Activated T-helper 2 cell treated with anti-CD3 and anti-CD28 coated beads, Interferon-gamma antibody, Interleukin-2, Interleukin-4, amounts not matched to agents 10 μg/mL and 5 μg/mL and 100 μg/mL, durations not matched to agents 14 hours and 24 hours and 36 hours (primary cell): Measurements from ENCODE around the gene KIF26A. TPM values are rescaled to one million over a fixed set of nuclear protein-coding genes. Genes with fewer than 3 reads are reported as not detected.

Experiments used
- DNase-seq: peaks from one replicate; pipeline ENCODE4 v3.0.0; 2021; ENCODE audit warnings: low spot score
- H3K27ac Mint-ChIP-seq: one replicate; pipeline ENCODE4 v1.8.0; 2021; ENCODE audit warnings: mixed read lengths
- H3K27me3 Mint-ChIP-seq: one replicate; pipeline ENCODE4 v1.8.0; 2021; ENCODE audit warnings: low read depth, mixed read lengths
- H3K36me3 Mint-ChIP-seq: one replicate; pipeline ENCODE4 v1.8.0; 2021; ENCODE audit warnings: low read depth, mixed read lengths
- H3K4me1 Mint-ChIP-seq: one replicate; pipeline ENCODE4 v1.8.0; 2021; ENCODE audit warnings: low read depth, mixed read lengths
- H3K4me3 Mint-ChIP-seq: one replicate; pipeline ENCODE4 v1.8.0; 2021; ENCODE audit warnings: low read depth, mild to moderate bottlenecking, moderate library complexity, mixed read lengths
- H3K9me3 Mint-ChIP-seq: one replicate; pipeline ENCODE4 v1.8.0; 2021; ENCODE audit warnings: mixed read lengths
- intact Hi-C: fragments of 100-400 bp; cut with micrococcal nuclease; formaldehyde crosslinking; loops from one replicate; pipeline ENCODE4 v1.15.1; 2023
- total RNA-seq: library from RNA; stranded (reverse); gene quantifications from 2 replicates; pipeline ENCODE4 v1.2.3, GENCODE V29; 2022

Gene KIF26A
- total RNA-seq, 1 donor from 2014 or later, result 0.34 TPM

DNA sequence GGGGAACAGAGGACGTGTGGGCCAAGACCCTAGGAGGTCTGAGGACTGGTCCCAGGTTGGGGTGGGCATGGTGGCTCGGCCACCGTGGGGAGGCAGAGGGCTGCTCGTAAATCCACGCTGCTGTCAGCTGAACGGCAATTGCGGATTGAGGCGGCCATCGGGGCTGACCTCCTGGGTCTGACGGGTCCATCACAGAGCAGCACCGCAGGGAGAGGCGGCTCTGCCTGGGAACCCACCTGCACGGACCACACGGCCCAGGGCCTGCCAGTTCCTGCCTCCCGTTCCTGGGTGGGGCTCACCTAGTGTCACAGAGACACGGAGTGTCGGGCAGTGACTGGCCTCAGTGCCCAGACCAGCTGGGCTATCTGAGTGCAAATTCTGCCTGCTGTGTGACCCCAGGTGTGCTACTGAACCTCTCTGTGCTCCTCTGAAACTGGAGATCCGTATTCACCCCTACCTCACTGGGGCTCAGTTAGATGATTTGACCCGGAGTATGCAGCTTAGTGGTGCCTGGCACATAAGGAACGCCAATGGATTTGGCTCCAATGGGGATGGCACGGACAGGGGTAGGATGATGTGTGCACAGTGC lies 53.1 kb downstream of the KIF26A start:
- no peak for DNase-seq
- no peaks in the 10 kb centered on the region for H3K27me3 Mint-ChIP-seq
- intact Hi-C loops, result no loop called here
- no peak overlapping the region for H3K27ac Mint-ChIP-seq
- H3K4me1 Mint-ChIP-seq, result peaks cover 4% of the 10 kb centered on the region
- H3K9me3 Mint-ChIP-seq, result no peaks in the 10 kb centered on the region
- H3K36me3 Mint-ChIP-seq, result no peaks in the 10 kb centered on the region
- H3K4me3 Mint-ChIP-seq, result no peak overlapping the region

DNA sequence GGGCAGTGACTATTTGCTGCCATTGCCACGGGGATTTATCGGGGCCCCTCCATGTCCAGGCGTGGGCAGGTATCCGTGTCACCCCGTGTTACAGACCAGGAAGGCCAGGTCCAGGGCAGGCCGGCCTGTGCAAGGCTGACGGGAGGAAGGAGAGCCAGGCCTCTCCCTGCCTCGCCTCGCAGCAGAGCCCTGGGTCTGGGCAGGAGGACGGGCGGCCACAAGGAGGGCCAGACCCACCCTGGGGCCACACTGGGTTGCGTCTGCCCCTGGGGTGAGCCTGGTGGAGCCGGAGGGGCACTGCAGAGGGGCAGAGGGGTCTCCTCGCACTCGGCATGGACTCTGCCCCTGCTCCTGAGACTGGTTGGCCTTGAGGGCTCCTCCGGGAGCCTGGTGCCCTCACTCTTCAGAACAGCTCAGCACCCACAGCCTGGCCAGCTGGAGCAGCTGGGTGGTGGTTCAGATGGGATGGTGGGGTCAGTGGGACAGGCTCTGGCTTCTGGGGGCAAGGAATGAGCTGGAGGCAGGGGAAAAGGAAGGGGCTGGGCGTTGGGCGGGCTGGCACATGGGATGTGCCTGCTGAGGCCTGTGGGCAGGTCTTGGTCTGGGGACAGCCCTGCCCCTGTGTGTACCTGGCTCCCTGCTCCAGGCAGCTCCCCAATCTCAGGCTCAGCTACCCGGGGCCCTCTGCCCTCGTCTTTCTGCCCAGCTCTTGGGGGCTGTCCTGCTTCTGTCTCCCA lies 53.9 kb downstream of the KIF26A start:
- Mint-ChIP-seq H3K9me3 (no peaks in the 10 kb centered on the region), H3K27ac (no peak overlapping the region), H3K36me3 (no peaks in the 10 kb centered on the region), H3K4me1 (peaks cover 4% of the 10 kb centered on the region), H3K27me3 (no peaks in the 10 kb centered on the region), H3K4me3 (no peak overlapping the region)
- intact Hi-C loops, result no loop called here
- DNase-seq, result no peak

DNA sequence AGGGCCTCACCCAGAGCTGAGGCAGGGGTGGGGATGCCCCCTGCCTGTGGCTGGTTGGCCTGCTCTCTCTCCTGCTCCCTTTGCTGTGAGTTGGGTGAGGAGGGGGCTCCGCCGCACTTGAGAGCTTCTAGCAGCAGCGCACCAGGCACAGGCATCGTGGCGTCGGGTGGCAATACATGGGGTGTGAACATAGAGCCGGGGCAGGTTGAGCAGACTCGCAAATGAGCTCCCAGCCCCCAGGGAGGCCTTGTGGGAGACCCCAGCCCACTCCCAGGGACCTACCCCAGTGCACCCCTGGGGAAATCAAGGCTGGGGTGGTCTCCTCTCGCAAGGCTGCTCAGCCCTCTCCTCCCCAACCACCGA lies 54.5 kb downstream of the KIF26A start:
- H3K4me3 Mint-ChIP-seq, result no peak overlapping the region
- intact Hi-C loops, result no loop called here
- H3K27me3 Mint-ChIP-seq, result no peaks in the 10 kb centered on the region
- H3K9me3 Mint-ChIP-seq, result no peaks in the 10 kb centered on the region
- DNase-seq, result no peak
- no peak overlapping the region for H3K27ac Mint-ChIP-seq
- H3K36me3 Mint-ChIP-seq, result no peaks in the 10 kb centered on the region
- peaks cover 4% of the 10 kb centered on the region for H3K4me1 Mint-ChIP-seq

DNA sequence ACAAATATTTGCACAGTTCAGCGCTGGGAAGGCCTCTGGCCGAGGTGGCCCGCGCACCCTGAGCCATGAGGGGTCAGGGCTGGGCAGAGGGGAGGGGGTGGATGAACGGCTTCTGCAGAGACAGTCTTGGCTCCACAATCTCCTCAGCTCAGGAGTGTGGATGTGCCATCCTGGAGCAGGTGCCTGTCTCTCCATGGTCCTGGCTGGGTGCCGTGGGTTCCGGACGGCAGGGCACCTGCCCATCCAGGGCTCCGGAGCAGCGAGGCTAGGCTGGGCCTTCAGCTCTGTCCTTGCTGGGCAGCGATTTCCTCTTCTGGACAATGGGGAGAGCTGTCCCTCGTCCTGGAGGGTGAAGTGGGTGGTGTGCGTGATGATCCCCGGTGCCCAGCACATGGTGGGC lies 55.6 kb downstream of the KIF26A start:
- intact Hi-C loops, result no loop called here
- Mint-ChIP-seq H3K4me3 (no peak overlapping the region), H3K27ac (no peak overlapping the region), H3K36me3 (no peaks in the 10 kb centered on the region), H3K27me3 (no peaks in the 10 kb centered on the region), H3K9me3 (no peaks in the 10 kb centered on the region), H3K4me1 (peaks cover 4% of the 10 kb centered on the region)
- DNase-seq, result no peak

DNA sequence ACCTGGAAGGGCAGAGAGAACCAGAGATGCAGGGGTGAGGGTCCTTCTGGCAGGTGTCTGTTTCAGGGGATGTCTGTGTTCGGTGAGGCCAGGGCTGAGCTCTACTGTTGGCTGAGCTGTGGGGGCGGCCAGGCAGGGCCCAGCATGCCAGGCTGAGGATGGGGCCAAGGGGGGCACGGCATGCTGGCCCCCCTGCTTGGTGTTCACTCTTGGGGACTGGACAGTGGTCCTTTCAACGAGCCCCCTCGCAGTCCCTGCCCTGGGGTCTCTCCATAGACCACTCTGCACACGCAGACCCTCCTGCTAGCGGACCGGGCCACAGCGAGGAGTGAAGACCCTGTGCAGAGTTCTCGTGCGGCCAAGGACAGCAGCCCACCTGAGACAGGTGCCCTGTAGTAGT lies 56.3 kb downstream of the KIF26A start:
- Mint-ChIP-seq H3K36me3 (no peaks in the 10 kb centered on the region), H3K4me3 (no peak overlapping the region), H3K4me1 (peaks cover 4% of the 10 kb centered on the region), H3K9me3 (no peaks in the 10 kb centered on the region), H3K27ac (no peak overlapping the region), H3K27me3 (no peaks in the 10 kb centered on the region)
- intact Hi-C loops, result no loop called here
- no peak for DNase-seq

DNA sequence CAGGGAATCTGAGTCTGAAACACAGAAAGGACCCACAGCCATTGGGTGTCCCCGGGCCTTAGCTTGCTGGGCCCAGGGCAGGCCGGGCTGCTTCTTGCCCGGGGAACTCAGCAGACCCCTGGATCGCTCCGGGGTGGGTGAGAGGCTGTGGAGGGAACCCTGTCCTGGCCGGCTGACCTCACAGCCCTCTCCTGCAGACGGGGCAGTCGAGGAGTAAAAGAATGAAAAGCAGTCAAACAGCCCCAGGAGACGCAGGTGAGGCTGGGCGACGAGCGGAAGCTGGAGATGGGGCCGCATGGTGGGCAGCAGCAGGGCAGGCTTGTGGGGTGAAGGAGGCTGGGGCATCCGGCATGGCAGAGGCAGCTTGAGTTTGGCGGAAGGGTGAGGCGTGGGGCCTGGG lies 57.0 kb downstream of the KIF26A start:
- Mint-ChIP-seq H3K27ac (no peak overlapping the region), H3K27me3 (no peaks in the 10 kb centered on the region), H3K4me1 (peaks cover 4% of the 10 kb centered on the region), H3K4me3 (no peak overlapping the region), H3K36me3 (no peaks in the 10 kb centered on the region), H3K9me3 (no peaks in the 10 kb centered on the region)
- intact Hi-C loops, result no loop called here
- no peak for DNase-seq

DNA sequence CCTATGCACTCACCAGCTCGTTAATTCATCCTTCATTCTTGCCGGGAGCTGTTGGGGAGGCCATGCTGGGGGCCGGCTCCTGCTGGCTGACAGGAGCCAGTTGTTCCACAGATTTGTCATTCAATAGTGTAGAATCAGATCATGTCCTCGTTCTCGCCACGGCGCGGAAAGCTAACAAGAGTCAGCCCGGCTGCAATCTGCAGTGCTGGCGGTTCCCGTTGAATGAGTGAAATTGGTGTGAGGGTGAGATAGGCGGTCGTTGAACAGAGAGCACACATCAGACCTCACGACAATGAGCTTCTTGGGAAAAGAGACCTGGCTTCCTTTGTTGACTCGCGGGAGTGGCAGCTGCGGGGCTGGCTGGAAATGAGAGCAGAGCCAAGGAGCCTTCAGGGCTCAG lies 57.5 kb downstream of the KIF26A start:
- Mint-ChIP-seq H3K36me3 (no peaks in the 10 kb centered on the region), H3K4me3 (no peak overlapping the region)

DNA sequence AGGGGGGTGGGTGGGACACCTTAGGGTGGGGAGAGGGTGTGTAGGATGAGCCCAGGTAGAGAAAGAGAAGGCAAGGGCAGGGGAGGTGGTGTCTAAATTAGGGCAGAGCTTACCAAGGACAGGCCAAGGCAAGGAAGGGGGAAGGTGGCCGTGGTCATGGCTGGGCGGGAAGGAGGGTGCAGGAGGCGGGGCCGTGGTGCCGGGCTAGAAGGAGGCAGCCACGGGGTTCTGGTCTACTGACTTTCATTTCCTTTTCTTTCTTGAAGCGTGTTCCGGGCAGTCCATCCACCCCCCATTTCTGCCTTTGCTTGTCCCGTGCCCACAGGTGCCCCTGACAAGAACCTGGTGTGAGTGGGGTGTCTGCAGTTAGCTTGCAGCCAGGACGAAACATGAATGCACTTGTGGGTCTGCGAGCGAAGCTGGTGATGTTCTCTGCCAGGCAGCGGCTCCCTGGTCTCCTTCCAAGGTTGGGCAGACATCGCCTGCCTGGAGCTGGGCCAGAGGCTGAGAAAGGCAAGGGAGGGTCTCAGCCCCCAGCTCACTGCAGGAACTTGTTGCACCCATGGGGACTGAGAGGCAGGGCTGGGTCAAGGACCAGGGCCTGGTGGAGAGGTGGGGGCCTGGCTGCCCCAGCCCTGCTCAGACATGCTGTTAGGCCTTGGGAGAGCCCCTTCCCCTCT lies 58.2 kb downstream of the KIF26A start:
- H3K4me3 Mint-ChIP-seq, result no peak overlapping the region
- H3K4me1 Mint-ChIP-seq, result peaks cover 4% of the 10 kb centered on the region
- no peaks in the 10 kb centered on the region for H3K36me3 Mint-ChIP-seq
- no peak overlapping the region for H3K27ac Mint-ChIP-seq
- no peaks in the 10 kb centered on the region for H3K9me3 Mint-ChIP-seq
- DNase-seq, result no peak
- intact Hi-C loops, result no loop called here
- no peaks in the 10 kb centered on the region for H3K27me3 Mint-ChIP-seq

More for the DNA sequence above, 57.5 kb downstream of the KIF26A start:
- H3K27me3 Mint-ChIP-seq, result no peaks in the 10 kb centered on the region
- H3K4me1 Mint-ChIP-seq, result peaks cover 4% of the 10 kb centered on the region
- intact Hi-C loops, result no loop called here
- DNase-seq, result no peak
- no peak overlapping the region for H3K27ac Mint-ChIP-seq
- no peaks in the 10 kb centered on the region for H3K9me3 Mint-ChIP-seq

DNA sequence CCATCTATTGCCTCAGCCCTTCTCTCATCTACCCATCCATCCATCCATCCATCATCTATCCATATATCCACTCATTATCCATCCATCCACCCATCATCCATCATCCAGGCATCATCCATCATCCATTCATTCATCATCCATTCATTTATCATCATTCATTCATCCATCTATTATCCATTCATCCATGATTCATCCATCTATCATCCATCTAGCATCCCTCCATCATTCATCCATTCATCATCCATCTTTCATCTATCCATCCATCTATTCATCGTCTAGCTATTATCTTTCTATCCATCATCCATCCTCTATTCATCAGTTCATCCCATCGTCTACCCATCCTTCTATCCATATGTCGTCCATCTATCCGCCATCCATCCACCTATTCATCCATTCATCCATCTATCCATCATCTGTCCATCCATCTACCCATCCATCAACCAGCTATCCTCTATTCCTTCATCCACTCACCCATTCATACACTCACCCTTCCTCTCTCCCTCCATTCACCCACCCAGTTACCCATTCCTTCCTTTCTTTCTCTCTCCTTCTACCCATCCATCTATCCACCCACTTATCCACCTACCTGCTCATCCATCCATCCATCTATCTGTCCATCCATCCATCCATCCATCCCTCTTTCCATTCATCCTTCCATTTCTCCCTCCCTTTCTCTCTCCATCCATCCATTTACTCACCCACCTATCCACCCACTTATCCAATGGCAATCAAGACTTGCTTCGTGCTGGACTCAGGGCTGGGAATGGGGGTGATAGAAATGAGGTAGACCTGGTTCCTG lies 59.3 kb downstream of the KIF26A start:
- Mint-ChIP-seq H3K27me3 (no peaks in the 10 kb centered on the region), H3K36me3 (no peaks in the 10 kb centered on the region), H3K4me1 (peaks cover 4% of the 10 kb centered on the region), H3K27ac (no peak overlapping the region), H3K9me3 (no peaks in the 10 kb centered on the region), H3K4me3 (no peak overlapping the region)
- intact Hi-C loops, result no loop called here
- DNase-seq, result no peak

DNA sequence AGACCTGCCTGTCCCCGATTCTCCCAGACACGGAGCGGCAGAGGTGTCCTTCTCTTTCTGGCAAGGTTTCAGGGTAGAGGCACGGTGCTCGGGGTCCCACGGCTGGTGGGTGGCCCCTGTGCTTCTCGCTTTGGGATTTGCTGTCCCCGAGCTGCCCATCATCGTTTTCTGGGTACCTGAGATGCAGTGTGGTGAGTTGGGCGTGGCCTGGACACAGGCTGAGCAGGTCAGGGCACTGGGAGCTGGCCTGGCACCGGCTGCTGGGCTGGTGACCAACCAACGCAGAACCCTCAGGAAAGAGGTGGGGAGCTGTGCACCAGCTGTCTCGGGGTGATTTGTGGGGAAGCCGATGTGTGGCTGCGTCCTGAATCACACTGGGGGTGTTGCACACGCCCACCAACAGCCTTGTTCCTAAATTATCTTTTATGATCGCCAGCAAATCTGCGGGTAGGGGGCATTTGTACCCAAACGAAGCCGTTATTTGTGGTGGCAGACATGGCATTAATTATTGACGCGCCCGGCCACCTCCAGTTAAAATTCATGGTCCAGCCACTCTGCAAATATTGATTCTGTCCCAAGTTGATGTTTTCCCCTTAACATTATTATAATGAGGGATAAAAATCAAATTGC lies 61.0 kb downstream of the KIF26A start:
- Mint-ChIP-seq H3K36me3 (no peaks in the 10 kb centered on the region), H3K4me3 (no peak overlapping the region), H3K9me3 (no peaks in the 10 kb centered on the region), H3K4me1 (peaks cover 4% of the 10 kb centered on the region), H3K27me3 (no peaks in the 10 kb centered on the region), H3K27ac (no peak overlapping the region)
- no peak for DNase-seq
- intact Hi-C loops, result no loop called here

DNA sequence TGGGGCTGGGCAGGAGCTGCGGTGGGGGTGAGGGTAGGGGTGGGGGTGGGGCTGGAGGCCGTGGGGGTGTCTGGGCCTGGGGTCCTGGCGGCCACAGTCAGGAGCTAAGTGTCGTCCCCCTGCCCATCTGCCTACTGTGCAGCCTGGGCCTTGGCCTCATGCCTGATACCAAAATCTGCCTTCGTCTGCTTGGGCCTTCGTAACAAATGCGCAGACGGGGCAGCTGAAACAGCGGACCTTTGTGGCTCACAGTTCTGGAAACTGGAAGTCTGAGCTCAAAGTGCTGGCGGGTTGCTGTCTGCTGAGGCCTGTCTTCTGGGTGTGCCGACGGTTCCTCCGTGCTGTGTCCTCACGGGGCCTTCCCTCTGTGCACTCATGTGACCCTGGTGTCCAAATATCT lies 61.7 kb downstream of the KIF26A start:
- Mint-ChIP-seq H3K9me3 (no peaks in the 10 kb centered on the region), H3K27ac (no peak overlapping the region), H3K36me3 (no peaks in the 10 kb centered on the region), H3K27me3 (no peaks in the 10 kb centered on the region), H3K4me3 (no peak overlapping the region), H3K4me1 (peaks cover 4% of the 10 kb centered on the region)
- DNase-seq, result no peak
- intact Hi-C loops, result no loop called here

DNA sequence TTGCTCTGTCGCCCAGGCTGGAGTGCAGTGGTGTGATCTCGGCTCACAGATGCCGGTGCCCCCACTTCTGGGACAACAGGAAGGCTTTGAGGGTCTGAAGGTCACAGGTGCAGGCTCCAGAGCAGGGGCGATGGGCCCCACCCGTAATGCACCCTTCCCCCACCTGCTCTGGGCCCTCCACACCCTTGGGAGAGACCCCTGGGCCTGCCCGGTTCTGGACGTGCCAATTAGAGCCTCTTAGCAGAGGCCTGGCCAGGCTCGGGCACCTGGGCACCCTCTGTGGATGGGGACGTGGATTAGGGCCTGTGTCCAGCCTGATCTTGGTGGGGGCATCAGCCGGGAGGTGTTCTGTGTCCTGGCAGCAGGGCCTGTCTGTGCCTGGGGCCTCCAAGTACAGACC lies 62.2 kb downstream of the KIF26A start:
- no peak overlapping the region for H3K4me3 Mint-ChIP-seq

More for the DNA sequence above, 62.2 kb downstream of the KIF26A start:
- no peaks in the 10 kb centered on the region for H3K27me3 Mint-ChIP-seq
- no peaks in the 10 kb centered on the region for H3K9me3 Mint-ChIP-seq
- intact Hi-C loops, result no loop called here
- H3K36me3 Mint-ChIP-seq, result no peaks in the 10 kb centered on the region
- no peak for DNase-seq
- H3K27ac Mint-ChIP-seq, result no peak overlapping the region
- peaks cover 4% of the 10 kb centered on the region for H3K4me1 Mint-ChIP-seq
